GOT3 (cell line): ENCODE results near the gene NHEJ1.

Experiments
- DNase-seq: peaks from one replicate; lab custom pipeline; 2025; ENCODE audit warnings: mixed read lengths; lab: John Stamatoyannopoulos, UW

The NHEJ1 gene

DNA sequence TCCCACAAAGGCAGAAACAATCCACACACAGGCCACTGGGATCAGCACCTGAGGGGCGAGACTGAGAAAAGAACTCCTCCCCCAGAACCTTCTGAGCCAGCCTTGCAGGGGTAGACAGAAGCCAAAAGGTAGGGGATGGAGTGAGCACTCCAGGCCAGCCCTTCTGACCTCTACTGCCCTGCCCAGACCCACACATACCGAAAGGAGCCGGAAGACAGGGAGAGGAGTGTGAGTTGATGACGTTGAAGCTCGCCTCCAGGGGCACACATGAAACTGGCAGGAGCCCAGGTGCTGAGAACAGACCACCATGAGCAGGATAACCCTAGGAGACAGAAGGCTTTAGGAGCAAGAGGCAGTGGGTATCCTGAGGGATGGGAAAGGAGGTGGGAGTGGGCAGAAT is 7.4 kb upstream of the NHEJ1 start:
- no peak for DNase-seq

DNA sequence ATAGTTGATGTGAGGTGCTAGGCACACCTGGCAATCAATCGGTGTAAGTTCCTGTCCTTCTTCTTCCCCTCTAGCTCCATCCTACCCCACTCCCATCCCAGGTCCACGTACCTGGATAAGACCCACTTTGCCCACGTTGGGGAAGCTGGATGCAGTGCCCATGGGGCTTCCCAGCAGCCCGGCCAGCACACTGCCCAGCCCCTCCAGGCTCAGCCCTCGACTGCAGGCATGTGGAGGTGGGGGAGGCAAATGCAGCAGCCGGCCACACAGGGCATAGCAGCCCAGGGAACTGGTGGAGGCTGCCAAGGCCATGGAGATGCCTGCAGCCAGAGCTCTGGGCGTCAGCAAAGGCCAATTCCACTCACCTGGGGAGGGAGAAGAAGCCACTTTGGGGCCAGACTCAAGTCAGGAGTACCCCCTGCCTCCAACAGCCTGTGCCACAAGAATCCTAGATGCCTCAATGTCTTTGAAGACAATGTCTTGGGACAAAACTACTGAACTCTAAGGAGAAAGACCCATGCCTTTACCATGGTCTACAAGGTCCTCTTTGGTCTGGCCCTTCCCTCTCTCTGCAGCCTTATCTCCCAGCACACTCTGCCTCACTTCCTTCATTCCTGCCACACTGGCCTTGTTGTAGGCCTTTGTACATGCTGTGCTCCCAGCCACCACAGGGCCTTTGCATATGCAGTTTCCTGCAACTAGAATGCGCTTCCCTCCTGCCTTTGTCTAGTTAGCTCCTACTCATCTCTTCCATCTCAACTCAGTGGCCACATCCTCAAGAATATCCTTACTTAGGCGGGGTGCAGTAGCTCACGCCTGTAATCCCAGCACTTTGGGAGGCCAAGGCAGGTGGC is 4.7 kb upstream of the NHEJ1 start:
- DNase-seq: no peak

DNA sequence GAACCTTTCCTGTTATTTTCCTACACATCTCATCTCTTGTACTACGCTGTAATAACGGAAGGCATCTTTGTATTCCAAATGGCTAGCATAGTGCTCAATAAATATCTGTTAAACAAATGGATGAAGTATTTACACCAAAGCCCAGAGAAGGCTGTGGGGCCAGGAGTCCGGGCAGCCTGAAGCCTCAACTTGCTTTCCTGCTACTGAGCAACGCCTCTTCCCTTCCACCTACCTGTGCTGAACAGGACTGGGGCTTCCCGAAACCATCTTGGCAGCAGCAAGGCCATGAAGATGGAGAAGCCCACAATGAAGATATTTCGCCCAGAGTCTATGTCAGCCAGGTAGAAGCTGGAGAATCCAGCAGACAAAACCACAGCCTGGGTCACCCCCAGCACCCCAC is 2.5 kb upstream of the NHEJ1 start:
- DNase-seq: no peak

DNA sequence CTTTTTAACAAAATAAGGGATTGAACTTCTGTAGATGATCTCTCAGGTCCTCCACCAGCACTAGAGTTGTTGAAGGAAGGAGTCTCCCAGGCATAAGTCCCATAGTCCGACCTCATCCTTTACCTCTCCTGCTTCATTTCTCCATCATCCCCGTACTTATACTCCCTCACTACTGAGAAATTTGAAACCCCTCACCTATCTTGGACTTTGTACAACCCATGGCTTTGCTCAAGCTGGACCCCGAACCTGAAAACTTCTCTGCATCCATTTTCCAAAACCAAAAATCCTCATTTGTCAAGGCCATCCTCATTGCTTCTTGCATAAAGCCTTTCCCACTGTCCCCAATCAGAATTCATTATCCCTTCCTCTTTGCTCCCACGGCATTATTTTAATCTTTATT is 482 bp upstream of the NHEJ1 start:
- no peak for DNase-seq

DNA sequence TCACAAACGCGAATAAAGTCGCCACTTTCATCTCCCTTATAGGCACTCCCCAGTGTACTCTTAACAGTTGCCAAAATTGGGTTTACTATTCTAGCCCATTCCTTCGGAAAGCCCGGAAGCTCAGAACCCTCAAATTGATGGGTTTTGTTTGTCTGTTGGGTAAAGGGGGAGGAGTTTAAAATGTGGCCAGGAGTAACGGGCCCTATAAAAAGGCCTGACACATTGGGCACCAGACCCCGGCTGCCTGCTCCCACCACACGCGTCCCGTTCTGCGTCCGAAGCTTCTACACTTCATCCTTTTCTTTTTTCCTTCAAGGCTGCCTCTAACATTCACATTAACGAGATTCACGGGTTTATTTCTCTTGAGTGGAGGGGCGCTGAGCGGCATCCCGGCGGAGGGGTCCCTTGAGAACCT is 837 bp downstream of the NHEJ1 start:
- no peak for DNase-seq

DNA sequence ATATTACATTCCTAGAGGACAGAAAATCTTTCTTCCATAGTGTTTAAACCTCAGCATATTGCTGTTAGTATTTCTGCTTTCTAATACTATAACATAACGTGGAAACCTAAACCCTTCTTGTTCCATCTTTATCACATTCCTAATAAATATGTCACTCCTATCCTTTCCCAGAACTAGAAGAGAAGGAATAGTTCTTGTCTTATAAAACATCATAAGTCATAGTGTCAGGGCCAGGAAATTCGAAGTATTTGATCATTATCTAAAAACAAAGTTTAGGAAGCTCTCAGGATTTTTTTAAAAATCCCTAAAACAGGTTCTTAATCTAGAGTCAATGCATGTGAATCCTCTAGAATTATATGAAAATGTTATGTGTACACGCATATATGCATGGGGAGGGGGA is 2.0 kb downstream of the NHEJ1 start:
- DNase-seq: no peak

DNA sequence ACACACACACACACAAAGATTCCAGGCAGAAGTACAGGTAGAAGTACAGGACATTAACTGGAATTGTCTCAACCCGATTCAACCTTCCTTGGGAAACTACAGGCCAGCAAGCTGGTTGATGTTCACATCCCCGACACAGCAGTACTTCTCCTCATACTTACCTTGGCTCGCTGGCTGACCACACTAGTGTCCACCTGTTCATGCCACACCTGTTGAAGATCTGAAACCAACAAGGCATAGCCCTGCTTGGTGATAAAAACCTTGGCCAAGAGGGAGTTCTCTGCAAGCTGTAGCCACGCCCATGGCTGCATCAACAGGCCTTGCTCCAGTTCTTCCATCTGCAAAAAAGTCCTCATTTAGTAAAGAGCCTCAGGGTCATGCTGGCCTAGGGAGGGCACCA is 2.6 kb downstream of the NHEJ1 start:
- no peak for DNase-seq

DNA sequence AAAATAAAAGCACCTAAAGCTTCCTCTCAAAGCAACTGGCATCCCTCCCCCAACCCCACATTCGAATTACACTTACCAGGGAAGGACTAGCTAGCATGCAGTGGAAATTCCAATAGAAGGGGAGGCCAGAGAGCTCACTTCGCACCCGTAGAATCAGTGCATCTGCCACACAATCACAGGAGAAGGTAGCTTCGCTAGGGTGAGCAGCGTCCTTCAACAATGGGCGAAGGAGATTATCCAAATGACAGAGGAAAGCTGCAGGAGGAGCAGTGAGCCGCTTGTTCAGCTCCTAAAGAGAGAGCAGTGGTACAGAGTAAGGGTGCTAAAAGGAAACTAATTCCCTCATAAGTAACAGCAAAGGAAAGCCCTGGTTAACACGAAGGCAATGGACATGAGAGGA is 3.2 kb downstream of the NHEJ1 start:
- no peak for DNase-seq

DNA sequence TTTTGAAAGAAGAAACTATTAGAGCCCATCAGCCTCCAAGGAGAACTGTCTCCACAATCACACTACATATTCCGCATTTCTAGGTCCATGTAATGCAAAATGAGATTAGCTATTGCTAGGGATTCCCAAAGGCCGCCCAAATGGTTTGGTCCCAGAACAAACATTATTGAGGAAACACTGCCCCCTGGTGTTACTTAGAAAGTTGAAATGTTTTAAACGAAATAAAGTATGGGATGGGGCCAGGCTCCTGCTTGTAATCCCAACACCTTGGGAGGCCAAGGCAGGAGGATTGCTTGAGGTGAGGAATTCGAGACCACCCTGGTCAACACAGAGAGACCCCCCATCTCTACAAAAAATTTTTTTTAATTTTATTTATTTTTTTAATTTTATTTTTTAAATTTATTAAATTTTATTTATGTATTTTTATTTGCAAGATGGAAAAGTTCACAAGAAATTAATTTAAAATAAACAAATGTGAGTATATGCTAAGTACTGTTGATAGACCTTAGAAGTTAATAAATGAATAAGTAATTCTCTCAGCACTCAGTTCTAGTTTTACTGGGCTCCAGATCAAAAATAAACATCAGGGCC is 5.5 kb downstream of the NHEJ1 start:
- DNase-seq: no peak

DNA sequence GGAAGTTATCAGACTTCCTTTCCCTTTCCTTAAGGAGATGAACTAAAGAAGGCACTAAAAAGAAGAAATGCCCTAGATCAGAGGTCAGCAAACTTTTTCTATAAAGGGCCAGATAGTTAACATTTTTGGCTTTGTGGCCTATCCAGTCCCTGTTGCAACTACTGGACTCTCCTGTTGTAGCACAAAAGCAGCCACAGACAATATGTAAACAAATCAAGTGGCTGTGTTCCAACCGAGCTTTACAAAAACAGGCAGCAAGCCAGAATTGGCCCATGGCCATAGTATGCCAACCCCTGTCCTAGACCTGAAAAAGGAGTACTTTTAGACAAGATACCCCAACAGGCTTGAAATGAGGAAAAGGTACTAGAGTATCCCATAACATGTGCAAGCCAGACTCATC is 10.9 kb downstream of the NHEJ1 start:
- no peak for DNase-seq

DNA sequence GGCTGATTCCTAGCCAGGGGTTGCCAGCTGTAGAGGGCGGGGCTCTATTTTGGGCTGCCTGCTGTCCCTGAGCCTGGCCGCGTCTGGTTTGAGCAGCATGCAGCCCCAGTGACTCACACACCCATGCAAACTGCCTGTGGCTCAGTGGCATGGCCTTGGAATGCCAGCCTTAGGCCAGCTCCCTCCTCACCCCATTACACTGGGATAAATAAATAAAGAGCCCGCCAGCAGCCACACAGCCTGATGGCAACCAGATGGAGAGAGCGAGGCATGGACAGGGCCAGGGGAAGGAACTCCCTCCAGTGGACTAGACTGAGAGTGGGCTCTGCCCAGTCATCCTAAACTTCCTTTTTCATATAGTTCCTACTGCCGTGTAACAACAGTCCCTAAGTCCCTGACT is 18.3 kb downstream of the NHEJ1 start:
- DNase-seq: peak; percentile 36

DNA sequence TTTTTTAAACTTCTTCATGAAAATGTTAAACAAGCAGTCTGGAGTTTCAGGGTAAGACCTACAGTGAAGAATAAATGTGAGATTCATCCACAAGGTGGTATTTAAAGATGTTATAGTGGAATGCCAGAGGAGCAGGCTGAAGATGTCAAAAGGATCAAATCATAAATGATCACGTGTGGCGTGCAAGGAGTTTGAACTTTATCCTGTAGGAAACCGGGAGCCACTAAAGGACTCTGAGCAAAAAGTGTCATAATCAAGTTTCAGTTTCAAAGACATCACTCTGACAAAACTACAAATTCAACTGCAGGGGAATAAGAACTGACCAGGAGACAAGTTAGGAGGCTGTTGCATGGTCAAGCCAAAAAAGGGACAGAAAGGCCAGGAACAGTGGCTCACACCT is 19.9 kb downstream of the NHEJ1 start:
- DNase-seq: no peak

DNA sequence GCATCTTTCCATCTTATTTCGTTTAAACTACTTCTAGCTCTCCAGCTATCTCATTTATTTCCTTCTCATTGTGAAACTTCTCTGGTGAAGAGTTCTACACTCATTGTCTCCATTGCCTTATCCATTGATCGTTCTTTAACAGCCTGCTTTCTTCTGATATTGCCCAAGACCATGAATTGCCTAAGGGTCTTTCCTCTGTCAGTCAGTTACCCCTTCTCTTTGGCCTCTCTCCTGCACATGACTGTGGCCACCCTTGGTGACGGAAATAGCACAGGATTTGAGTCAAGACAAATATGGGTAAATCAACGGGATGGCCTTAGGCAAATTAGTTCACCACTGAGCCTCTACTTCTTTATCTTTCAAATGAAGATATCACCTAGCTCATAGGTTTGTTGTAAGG is 26.6 kb downstream of the NHEJ1 start:
- no peak for DNase-seq

DNA sequence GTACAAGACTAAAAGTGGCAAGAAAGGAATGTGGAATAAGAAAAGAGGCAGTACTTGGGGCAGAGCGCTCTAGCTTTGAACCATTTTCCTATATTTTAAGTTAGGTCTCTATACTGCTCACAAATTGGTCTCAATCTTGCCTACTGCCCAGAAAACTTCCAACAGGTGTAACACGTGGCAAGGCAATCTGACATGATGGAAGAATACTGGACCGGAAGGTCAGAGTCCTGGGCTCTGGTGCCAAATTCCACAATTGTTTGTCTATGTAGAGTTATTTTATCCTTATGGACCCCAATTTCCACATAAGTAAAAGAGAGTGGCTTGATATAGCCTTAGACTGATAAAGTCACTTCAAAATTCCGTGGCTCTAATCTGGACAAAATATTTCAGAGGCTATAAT is 28.9 kb downstream of the NHEJ1 start:
- no peak for DNase-seq

DNA sequence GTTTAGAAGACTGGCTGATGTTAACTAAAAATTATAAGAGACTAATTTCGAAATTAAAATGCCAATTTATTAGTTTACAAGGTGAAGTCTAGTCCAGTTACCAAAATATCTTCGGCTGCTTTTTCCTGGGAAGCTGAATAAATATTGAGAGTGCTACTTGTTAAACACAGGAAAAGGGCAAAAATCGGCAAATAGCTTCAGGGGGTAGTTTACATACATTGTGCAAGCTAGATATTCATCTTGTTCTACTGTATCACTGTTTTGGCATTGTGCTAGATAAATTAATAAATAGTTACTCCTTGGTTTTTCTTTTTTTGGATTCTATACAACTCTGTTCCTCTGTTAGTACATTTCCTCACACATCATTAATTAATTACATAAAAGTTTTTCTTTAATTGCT is 29.3 kb downstream of the NHEJ1 start:
- DNase-seq: no peak

DNA sequence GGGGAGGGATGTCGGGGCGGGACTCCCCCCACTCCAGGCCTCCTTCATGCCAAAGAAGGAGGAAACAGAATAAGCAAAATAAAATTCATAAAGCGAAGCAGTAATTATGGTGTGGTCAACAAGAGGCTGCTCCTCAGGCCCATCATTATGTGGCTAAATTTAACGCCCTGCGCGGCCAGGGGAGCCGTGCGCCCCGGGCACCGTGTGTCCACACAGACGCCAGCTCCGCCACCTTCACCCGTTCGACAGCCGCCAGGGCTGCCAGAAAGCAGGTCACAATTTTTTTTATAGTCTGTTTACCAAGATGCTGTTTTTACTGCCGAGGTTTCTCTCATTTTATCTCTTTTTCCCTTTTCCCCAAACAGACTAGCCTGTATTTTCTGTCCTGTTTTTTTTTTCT is 31.0 kb downstream of the NHEJ1 start:
- DNase-seq: no peak

DNA sequence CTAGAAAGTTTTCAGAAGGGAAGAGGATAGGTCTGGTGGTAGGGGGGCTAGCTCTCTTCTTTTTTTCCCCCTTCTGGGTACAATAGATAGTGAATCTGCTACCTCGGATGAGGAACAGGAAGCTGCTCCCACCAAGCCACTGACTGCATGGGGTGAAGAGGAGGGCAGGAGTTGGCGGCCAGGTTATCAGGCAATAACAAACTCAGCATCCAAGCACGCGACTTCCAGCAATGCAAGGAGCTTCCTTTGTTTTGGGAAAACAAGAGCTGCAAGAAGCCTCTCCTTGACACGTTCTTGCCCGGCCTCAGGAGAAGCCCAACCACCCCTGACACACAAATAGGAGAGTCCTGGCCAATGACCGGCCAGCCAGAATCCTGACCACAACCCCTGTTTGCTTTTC is 32.2 kb downstream of the NHEJ1 start:
- no peak for DNase-seq

DNA sequence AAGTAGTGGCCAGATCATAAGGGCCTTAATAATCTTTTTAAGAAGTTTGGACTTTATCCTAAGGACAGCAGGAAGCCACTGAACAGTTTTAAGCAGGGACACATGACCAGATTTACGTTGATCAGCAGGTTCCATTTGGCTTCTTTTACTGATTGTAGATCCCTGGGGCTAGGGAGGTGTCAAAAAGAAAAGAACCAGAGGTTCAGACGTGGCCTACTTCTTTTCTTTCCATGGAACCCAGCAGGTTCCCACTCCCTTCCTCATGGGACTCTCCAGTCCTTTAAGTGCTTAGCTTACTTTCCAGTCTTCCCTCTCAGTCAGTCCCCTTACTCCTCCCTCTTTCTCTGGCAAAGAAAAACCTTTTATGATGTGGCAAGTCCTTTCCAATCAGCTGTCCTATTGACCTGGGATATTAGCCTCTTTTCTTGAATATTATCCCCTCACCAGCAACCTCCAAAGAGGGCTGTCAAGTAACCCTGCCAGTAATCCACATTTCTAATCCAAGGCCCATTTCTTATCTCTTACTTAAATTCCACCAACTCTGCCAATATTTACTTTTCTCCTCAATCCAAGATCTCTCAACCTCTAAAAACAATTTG is 33.5 kb downstream of the NHEJ1 start:
- DNase-seq: no peak

DNA sequence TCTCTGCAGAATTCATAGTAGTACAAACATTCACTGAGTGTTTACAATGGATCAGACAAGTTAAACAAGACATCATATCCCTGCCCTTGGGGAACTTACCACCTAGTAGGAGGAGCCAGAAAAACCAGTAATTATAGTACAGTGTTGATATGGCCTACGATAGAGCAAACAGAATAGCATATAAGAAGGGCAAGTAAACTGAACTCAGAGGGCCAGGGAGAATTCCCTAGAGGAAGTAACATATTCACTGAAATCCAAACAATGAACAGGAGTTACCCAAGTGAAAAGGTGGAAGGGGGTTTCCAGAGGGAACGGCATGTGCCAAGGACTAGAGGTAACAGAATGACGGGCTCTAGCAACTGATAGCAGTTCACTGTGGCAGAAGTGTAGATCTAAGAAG is 34.1 kb downstream of the NHEJ1 start:
- no peak for DNase-seq

DNA sequence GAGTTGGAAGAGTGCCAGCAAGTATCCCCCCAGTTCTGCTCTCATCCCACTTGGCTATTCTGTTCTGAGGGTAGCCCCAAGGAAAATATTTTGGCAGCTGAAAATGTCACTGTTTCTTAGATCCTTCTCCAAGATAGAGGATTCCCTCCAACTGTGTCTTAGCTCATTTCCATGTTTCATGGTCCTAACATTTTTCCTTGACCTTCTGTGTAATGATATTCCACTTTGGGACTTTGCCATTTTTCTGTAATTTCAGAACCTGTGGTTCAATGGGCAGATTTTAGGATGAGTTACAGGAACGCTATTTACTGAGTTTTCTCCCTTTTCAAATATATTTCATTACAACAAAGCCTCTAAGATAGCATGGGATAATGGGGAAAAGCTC is 34.7 kb downstream of the NHEJ1 start:
- DNase-seq: no peak

DNA sequence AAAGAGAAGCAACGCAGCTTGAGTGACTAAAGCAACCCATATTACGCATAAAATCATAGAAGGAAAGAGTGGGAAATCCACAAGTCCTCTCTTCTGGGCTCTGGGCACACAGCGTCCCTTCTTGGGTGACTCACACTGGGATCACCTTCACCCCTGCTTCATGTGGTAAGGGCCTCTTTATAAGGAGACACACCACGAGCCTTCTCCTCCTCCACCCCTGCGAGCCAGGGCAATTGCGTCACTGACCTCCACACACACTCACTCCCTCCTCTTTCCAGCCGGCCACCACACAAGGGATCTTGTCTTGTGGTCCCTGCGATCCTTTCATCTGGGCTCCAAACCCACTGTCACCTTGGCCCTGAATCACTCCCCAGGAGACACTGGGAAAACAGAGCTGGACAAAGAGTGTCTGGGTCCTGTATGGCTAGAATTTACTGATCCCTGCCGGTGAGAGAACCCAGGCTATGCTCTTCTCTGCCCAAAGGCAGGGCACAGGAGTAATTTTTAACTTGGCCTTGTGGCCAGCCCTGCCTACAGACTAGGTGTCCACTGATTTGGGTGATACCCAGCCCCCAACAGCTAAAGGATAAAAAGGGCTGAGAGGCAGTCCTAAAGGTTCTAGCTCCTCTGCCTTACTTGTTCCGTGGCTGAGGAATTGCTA is 35.3 kb downstream of the NHEJ1 start:
- peak; percentile 34 for DNase-seq

DNA sequence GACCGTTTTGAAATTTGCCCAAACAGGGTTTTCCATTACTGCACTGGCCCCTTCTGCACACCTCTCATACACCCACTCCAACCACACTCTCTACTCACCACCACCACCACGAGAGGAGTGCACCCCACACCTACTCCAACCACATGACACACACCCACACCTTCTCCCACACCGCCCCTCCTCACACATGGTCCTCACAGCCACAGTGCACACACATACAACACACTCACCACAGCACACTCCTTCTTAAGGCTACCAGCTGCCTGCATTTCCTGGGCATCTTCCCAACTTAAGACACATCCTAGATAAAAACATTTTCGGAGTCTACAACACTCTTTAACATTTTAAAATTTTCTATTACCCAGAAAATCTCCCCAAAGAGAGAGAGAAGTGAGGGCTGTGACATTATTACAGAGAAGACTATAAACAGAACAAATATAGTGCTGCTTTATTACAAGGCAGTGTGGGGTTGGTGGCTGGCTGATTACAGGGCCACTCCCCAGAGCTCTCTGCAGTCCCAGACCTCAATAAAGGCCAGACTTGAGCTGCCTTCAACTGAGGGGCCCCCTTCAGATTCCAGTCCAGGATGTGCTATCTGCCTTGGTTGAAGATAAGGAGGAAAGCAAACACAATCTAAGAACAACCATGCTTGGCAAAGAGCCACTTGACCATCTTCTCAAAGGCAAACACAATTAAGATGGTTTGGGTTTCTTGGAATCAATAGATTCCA is 36.1 kb downstream of the NHEJ1 start:
- DNase-seq: no peak
